Testis (tissue), 3 donors: ENCODE data around the gene KIF6. TPM values are rescaled to one million over a fixed set of nuclear protein-coding genes. Genes with fewer than 3 reads are reported as not detected.

Experiments
- DNase-seq: peaks from one replicate; pipeline ENCODE4 v3.0.0-alpha.2; 2019
- H3K27ac ChIP-seq, 2 donors: fragments of 200-600 bp; sonication (generic); one replicate each; pipeline ENCODE4 v1.5.1; 2019
- H3K27me3 ChIP-seq: fragments of 200-600 bp; sonication (generic); one replicate; pipeline ENCODE4 v1.5.1; 2019
- H3K36me3 ChIP-seq: fragments of 200-600 bp; sonication (generic); one replicate; pipeline ENCODE4 v1.5.1; 2017; ENCODE audit warnings: low read depth; ENCODE audit errors: missing control alignments
- H3K4me1 ChIP-seq: fragments of 200-600 bp; sonication (generic); one replicate; pipeline ENCODE4 v1.5.1; 2019
- H3K4me3 ChIP-seq, 2 donors: fragments of 200-600 bp; sonication (generic); one replicate each; pipeline ENCODE4 v1.5.1; 2017 to 2019
- H3K9me3 ChIP-seq: fragments of 200-600 bp; sonication (generic); one replicate; pipeline ENCODE4 v1.5.1; 2017
- CTCF ChIP-seq, 3 experiments: fragments of 450-650 bp in 2 of 3; fragments of 200-600 bp in 1 of 3; sonication (generic) in 1 of 3; IDR thresholded peaks; one replicate each; pipeline ENCODE4 v1.5.1; 2016 to 2019; ENCODE audit warnings: antibody characterized with exemption in 3 of 3, mild to moderate bottlenecking in 2 of 3, moderate library complexity in 1 of 3
- POLR2A ChIP-seq: fragments of 450-650 bp; IDR thresholded peaks from one replicate; pipeline ENCODE4 v1.6.1; 2017; ENCODE audit warnings: antibody characterized with exemption, mild to moderate bottlenecking, moderate library complexity
- WGBS, 2 donors: methylation state at CpG; one replicate each; pipeline ENCODE4 v1.1.5; 2018; 5-methylcytosine and 5-hydroxymethylcytosine counted together
- intact Hi-C: fragments of 100-400 bp; cut with DNase I; formaldehyde crosslinking; loops from one replicate; pipeline ENCODE4 v1.15.1; 2023; ENCODE audit warnings: low total_unique reads
- polyA plus RNA-seq: library from polyadenylated mRNA; stranded (reverse); fragments of 350-450 nt; fragmentation: Illumina TruSeq; extraction: RNeasy Lipid Tissue Mini Kit (QIAGEN cat#74804); gene quantifications from one replicate; pipeline ENCODE4 v1.2.3, GENCODE V29; 2014; ENCODE audit warnings: low read depth, low replicate concordance; ENCODE audit not compliant: insufficient read depth
- total RNA-seq, 2 donors: library from RNA; depleted of rRNA; stranded (reverse); fragments of >200 nt; gene quantifications; one replicate each; pipeline ENCODE4 v1.2.3, GENCODE V29; 2016

Gene KIF6
- total and polyA plus RNA-seq, 3 donors from 2014 or later = 4.2 to 12.0 (median 6.3) TPM

- Histone ChIP-seq H3K27me3 (peaks cover 3% of the 10 kb centered on the region), H3K4me3 (no peak overlapping the region), H3K27ac (no peak overlapping the region), H3K4me1 (no peaks in the 10 kb centered on the region), H3K9me3 (no peaks in the 10 kb centered on the region), H3K36me3 (no peaks in the 10 kb centered on the region)
- intact Hi-C loops = no loop called here
- no peak for TF ChIP-seq CTCF (IDR thresholded peaks at IDR 0.05)
- no peak for TF ChIP-seq POLR2A
- 62 to 81% methylated on average over 4 of the region's 4 CpGs for WGBS, 2 donors
- DNase-seq = no peak
These were observed 308.5 kb downstream of the KIF6 start for GRCh38 chr6:39416728-39417127.

- Histone ChIP-seq H3K9me3 (no peaks in the 10 kb centered on the region), H3K36me3 (no peaks in the 10 kb centered on the region), H3K27me3 (peaks cover 3% of the 10 kb centered on the region), H3K4me1 (no peaks in the 10 kb centered on the region), H3K4me3 (no peak overlapping the region), H3K27ac (no peak overlapping the region)
- TF ChIP-seq POLR2A = no peak
- TF ChIP-seq CTCF (IDR thresholded peaks at IDR 0.05) = no peak
- no peak for DNase-seq
- intact Hi-C loops = no loop called here
- WGBS, 2 donors = 81 to 94% methylated on average over 3 of the region's 3 CpGs
These were observed 309.2 kb downstream of the KIF6 start for GRCh38 chr6:39416026-39416425.

- WGBS, 2 donors = 65 to 83% methylated on average over 3 of the region's 3 CpGs
- Histone ChIP-seq H3K4me3 (no peak overlapping the region), H3K36me3 (no peaks in the 10 kb centered on the region), H3K27me3 (peaks cover under 1% of the 10 kb centered on the region), H3K4me1 (no peaks in the 10 kb centered on the region), H3K9me3 (no peaks in the 10 kb centered on the region), H3K27ac (no peak overlapping the region)
- intact Hi-C loops = no loop called here
- DNase-seq = no peak
- TF ChIP-seq POLR2A (no peak), CTCF (IDR thresholded peaks at IDR 0.05) (no peak)
These were observed 309.7 kb downstream of the KIF6 start for GRCh38 chr6:39415482-39415881.

GRCh38 chr6:39411465-39411864 is 313.7 kb downstream of the KIF6 start:
- no peaks in the 10 kb centered on the region for H3K9me3 ChIP-seq
- no peak overlapping the region for H3K4me3 ChIP-seq
- no peak overlapping the region for H3K27ac ChIP-seq
- H3K4me1 ChIP-seq = no peaks in the 10 kb centered on the region
- TF ChIP-seq POLR2A (no peak), CTCF (IDR thresholded peaks at IDR 0.05) (no peak)
- DNase-seq = no peak
- no peaks in the 10 kb centered on the region for H3K27me3 ChIP-seq
- 95 to 96% methylated on average over 1 of the region's 1 CpG for WGBS, 2 donors
- intact Hi-C loops = no loop called here
- no peaks in the 10 kb centered on the region for H3K36me3 ChIP-seq

- 91% methylated on average over 4 of the region's 4 CpGs for WGBS, 2 donors
- no peaks in the 10 kb centered on the region for H3K36me3 ChIP-seq
- no peaks in the 10 kb centered on the region for H3K9me3 ChIP-seq
- TF ChIP-seq POLR2A (no peak), CTCF (IDR thresholded peaks at IDR 0.05) (no peak)
- no peaks in the 10 kb centered on the region for H3K4me1 ChIP-seq
- H3K4me3 ChIP-seq = no peak overlapping the region
- DNase-seq = no peak
- H3K27me3 ChIP-seq = no peaks in the 10 kb centered on the region
- intact Hi-C loops = no loop called here
- no peak overlapping the region for H3K27ac ChIP-seq
These were observed 314.2 kb downstream of the KIF6 start for GRCh38 chr6:39411001-39411400.
